ENCODE results near the gene MVD.
"Not testable (repeated sequence)": the region's sequence is repeated elsewhere in the genome, so short reads cannot be mapped to it uniquely, and the experiment has no call there.

The MVD gene

GRCh38 chr16:88622866-88623265 is 40.0 kb downstream of the MVD start:
- DNase-seq: no peak

GRCh38 chr16:88622125-88622524 is 40.8 kb downstream of the MVD start:
- no peak for DNase-seq

DNA sequence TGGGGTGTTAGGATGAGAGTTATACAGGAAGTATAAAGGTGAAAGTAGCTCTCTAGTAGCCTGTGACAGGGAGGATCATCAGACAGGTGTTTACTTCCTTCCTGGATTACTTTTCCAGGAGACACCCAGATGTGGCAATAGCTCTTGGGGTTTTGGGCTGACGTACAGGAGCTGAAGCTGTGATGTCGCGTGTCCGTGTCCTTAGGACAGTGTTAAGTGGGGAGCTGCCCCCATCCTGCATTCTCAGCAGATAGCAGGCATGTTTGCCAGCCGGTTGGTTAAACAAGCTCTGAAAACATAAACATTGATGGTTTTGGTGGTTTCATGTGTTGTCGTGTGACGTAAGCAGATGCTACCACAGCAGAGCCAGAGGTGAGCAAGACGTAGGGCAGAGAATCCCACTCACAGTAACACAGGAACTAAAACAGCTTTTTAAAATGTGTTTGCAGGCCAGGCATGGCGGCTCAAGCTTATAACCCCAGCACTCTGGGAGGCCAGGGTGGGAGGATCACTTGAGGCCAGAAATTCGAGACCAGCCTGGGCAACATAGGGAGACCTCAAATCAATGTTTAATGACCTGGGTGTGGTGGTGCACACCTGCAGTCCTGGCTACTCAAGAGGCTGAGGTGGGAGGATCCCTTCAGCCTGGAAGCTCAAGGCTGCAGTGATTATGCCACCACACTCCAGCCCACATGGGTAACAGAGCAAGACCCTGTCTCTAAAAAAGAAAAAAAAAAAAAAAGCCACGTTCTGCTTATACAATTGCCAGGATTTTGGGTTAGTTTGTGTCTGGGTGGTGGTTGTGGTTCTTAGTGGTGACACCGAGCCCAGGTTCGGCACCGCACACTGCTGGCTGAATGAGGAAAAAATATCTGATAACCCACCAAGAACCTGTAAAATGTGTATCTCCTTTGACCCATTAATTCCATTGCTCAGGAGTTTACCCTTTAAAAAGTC is 42.8 kb downstream of the MVD start:
- peak; percentile 40 to 49 for DNase-seq

DNA sequence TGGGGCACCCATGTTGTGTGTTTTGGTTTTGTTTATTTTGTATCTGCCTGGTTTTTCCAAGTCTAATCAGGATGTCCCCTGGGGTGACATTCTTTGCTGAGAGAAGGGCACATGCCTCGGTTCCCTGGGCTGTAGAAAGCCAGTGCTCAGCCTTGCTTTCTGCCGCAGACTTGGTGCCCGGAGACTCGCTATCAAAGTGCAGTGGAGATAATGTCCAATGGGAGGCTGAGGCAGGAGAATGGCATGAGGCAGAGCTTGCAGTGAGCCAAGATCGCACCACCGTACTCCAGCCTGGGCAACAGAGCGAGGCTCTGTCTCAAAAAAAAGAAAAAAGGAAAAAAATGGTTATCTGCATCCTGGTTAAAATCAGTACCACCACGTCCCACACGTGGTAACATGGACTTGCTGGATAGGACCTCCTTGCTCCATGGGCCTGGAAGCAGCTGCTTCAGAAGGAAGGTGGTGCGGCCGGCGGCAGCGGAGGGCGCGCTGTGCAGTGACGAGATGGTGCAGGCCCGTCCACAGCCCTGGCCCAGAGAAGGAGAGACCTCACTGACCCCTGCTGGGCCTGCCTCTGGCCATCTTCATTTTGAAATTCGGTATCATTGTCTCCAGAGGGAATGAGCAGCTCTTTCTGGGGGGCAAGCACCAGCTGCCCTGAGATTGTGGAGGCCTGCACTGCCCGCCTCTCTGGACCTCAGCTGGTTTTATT is 43.8 kb downstream of the MVD start:
- no peak for DNase-seq

GRCh38 chr16:88618182-88618955 is 44.5 kb downstream of the MVD start:
- no peak for DNase-seq

DNA sequence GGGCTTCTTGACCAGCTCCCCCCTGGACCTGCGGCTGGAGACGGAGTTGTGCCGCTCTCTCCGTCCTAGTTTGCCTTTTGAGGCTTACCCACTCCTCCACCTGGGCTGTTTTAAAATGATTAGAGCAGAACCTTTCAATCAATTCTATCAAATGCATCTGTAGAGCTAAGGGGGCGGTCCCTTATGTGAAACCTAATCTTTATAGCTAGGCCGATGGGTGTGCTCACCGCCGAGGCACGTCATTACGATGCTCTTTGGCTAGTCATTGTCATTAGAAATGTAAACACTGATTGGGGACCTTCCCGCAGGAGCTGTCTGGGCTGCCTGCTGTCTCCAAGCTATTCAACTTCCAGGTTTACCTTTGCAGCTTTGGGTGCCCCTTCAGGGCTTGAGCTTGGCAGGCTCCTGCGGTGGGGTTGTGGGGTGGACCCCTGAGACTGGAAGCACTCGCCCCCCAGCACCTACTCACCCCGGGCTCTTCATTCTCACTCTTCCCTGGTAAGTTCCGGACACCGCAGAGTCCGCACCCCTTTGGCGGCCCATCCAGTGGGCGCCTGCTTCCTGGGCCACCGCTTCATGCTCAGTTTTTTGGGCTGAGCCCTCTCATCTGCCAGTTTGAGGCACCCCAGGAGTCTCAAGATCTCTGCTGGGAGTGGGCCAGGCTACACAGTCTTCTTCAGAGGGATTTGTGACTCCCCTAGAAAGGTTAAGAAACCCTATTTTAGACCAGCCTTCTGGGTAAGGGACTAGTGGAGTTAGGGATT is 45.4 kb downstream of the MVD start:
- no peak for DNase-seq

GRCh38 chr16:88616736-88617135 is 46.2 kb downstream of the MVD start:
- no peak for DNase-seq

GRCh38 chr16:88616320-88616719 is 46.6 kb downstream of the MVD start:
- DNase-seq: no peak

- DNase-seq: no peak
Measured at GRCh38 chr16:88614818-88615580, 47.9 kb downstream of the MVD start.

DNA sequence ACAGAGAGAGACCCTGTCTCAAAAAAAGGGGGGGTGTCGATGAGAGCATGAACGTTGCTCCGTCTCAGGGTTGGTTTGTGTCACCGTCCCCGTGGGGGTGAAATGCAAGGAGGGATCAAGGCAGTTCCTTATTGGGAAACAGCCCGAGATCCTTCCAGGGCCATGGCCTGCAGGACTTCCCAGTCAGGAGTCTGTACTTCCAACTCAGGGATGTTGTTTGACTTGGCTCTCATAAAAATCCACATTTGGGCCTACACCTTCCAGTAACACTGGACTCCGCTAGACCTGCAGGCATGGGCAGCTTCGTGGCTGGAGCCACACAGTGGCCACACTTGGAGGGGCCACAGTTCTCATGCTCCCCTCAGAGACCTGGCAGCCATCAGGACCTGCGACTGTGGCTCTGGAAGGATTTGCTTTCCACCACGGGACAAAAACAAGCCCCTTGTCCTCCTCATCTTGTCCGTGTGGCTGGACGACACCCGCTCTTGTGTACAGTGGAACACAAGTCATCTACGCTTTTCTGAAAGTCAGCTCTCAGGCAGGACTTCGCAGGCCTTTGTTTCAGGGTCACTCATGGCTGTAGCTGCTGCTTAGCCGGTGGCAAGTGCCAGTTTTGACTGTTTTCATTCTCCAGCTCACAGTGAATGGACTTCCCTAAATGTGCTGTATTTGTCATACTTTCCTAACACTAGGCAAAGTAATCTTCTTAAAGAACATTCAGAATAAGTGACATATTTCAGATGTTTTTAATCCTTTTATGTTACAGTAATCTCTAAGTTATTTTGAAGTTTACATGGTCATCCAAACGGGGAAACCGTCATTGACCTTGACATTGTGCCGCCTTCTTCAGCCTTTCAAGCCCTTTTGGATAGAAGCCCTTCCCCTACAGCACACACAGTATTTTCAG is 48.7 kb downstream of the MVD start:
- no peak for DNase-seq

GRCh38 chr16:88613293-88613692 is 49.6 kb downstream of the MVD start:
- DNase-seq: no peak

DNA sequence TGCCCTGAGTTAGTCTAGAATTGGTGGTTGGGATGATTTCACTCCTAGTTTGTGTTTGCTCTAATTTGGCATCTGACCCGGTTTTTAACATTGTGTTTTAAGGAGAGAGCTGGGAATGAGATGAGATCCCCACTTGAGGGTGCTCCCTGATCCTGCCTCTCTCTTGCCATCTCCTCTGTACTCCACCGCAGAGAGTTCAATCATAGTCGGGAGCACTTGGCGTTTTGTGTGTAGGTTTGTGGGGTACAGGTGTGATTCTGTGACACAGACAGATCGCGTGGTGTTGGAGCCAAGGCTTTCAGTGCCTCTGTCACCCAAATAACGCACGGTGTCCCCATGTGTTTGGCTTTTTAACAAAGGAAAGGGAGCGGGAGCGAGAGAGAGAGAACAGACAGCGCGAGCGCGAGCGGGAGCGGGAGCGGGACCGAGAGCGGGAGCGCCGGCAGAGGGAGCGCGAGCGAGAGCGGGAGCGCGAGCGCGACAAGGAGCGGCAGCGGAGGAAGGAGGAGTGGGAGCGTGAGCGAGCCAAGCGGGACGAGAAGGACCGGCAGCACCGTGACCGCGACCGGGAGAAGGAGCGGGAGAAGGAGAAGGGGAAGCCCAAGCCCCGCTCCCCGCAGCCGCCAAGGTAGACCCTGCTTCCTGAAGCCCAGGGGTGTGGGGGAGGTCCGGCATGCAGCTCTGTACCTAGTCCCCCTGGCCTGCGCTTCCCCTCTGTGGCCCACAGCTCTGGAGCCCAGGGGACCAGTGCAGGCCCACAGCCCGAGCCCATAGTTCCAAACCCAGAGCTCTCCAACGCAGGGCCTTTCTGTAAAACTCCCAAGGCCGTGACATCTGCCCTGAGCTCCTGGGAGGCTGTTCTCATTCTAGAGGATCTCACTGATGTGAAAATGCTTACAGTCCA is 51.7 kb downstream of the MVD start:
- DNase-seq: no peak

- DNase-seq: no peak
Measured at GRCh38 chr16:88610080-88610479, 52.8 kb downstream of the MVD start.

DNA sequence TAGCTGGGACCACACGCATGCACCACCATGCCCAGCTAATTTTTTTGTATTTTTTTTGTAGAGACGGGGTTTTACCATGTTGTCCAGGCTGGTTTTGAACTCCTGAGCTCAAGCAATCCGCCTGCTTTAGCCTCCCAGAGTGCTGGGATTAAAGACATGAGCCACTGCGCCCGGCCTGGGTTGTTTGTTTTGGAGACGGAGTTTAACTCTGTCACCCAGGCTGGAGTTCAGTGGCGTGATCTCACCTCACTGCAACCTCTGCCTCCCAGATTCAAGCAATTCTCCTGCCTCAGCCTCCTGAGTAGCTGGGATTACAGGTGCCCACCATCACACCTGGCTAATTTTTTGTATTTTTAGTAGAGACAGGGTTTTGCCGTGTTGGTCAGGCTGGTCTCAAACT is 53.5 kb downstream of the MVD start:
- not testable (repeated sequence) for DNase-seq

DNA sequence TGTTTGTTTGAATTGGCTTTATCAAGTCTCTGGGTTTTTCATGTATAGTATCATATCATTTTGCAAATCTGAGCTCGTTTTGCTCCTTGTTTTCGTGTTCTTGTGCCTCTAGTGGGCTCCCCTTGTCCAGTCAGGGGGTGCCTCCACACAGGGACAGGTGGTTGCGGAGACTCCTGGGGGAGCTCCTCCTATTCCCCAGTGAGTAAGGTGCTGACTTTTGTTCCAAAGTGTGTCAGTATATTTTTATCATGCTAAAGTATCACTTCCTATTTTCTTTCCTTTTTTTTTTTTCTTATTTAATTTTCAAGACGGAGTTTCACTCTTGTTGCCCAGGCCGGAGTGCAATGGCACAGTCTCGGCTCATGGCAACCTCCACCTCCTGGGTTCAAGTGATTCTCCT is 54.8 kb downstream of the MVD start:
- no peak for DNase-seq

DNA sequence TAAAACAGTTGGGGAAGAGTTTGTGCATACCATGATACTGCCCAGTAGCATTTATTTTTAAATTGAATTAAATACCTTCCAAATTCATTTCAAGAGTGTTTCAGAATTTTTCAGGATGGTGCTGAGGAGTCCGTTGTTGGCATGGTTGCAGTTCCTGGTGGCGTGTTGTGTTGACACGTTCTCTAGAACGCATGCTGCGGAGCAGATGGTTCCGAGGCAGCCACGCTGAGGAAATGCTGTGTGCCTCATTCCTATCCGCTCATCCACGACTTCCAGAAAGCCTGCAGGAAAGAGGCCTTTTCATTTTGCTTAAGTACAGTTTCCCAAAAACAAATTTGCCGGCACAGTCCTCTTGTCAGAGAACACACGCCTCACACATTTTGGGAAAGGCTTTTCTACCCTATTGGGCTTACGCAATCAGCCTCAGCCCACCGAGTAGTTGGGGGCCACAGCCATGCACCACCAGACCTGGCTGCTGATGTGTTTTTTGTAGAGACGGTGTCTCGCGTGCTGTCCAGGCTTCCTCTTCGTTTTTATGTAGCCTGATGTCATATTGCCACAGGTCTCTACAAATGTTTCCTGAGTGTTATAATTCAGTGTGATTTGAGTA is 56.6 kb downstream of the MVD start:
- DNase-seq: no peak

DNA sequence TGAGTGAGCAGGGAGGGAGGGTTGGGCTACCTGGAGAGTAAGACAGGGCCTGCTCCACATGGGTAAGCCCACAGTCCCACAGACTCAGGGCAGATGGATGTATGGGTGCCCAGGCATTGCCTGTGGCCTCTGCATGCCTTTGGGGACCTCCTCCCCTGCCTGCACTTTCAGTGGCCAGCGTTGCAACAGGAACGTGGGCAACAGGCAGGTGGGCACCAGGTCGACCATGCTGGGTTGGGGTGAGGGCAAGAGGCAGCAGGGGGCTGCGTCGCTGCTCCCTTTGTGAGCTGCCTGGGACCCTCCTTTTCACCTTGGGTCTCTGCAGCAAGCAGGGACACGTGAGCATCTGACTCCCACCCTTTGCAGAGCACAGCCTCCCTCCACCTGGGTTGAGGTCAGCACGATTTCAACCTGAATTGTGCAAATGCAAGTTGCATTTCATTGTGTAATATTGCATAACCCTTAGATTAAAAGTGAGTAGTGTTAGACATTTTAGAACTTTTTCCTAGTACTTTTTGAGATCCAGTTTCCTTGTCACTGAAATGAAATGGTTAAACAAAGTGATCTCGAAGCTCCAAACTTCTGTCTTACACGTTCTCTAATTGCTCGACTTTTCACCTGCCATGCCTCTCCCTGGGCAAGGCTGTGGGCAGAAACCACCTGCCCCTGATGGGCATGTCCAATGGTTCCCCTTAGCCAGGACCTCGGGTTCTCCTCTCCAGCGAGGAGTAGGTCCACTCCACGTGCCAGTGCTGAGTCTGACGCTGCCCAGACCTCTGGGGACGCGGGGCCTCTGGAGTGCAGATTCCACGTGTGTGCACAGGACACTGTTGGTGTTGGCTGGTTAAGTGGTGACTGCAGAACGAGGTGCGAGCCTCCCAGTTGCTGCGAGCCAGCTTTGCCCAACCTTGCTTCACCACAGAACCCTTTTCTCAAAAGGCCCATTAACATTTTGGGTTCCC is 57.4 kb downstream of the MVD start:
- DNase-seq: no peak

DNA sequence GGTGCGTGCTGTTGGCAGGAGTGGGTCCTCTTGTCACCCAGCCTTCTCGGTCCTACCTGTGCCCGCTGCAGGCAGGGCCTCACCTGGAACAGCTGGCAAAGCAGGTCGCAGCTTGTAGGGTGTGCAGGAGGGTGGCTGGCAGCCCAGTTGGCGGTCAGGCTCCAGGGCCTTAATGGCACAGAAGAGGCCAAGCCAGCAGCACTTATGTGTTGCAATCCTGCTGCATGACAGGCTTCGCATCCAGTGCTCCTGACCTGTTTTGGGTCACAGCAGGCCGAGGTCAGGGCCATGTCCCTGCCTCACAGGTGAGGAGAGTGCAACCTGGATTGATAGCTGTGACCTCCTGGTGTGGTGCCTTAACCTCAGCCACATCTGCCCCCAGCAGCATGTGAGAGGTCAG is 60.8 kb downstream of the MVD start:
- no peak for DNase-seq

Data from activated CD4-positive, alpha-beta T cell treated with anti-CD3 and anti-CD28 coated beads, Interleukin-2, amount 50 U/mL, for 48 hours (primary cell).